Activated CD8-positive, alpha-beta T cell treated with anti-CD3 and anti-CD28 coated beads, Interleukin-2, amount 10 ng/mL, durations not matched to agents 7 days and 5 days (primary cell): Measurements from ENCODE around the gene ERC1. TPM values are rescaled to one million over a fixed set of nuclear protein-coding genes. Genes with fewer than 3 reads are reported as not detected.

Experiments used
- ATAC-seq: fragments of 150-1000 bp; cut with Tn5 transposase; one replicate; pipeline ENCODE4 v1.10.0; 2021; ENCODE audit warnings: moderate library complexity
- CTCF ChIA-PET: fragments of 350-600 bp; sonication (Branson Sonifier 250); formaldehyde crosslinking; loops from one replicate; lab custom pipeline; 2021; ENCODE audit warnings: antibody characterized with exemption; lab: Charles Lee
- POLR2A ChIA-PET: fragments of 350-600 bp; sonication (Branson Sonifier 250); formaldehyde crosslinking; loops from one replicate; lab custom pipeline; 2021; ENCODE audit warnings: antibody characterized with exemption; lab: Charles Lee
- DNase-seq: peaks from one replicate; pipeline ENCODE4 v3.0.0-alpha.2; 2020
- H3K27ac Mint-ChIP-seq: one replicate; pipeline ENCODE4 v1.8.0; 2021; ENCODE audit warnings: mild to moderate bottlenecking, mixed read lengths
- H3K27me3 Mint-ChIP-seq: one replicate; pipeline ENCODE4 v1.8.0; 2021; ENCODE audit warnings: low read depth, mixed read lengths
- H3K36me3 Mint-ChIP-seq: one replicate; pipeline ENCODE4 v1.8.0; 2021; ENCODE audit warnings: low read depth, mixed read lengths
- H3K4me1 Mint-ChIP-seq: one replicate; pipeline ENCODE4 v1.8.0; 2021; ENCODE audit warnings: low read depth, mixed read lengths
- H3K4me3 Mint-ChIP-seq: one replicate; pipeline ENCODE4 v1.8.0; 2021; ENCODE audit warnings: mild to moderate bottlenecking, mixed read lengths
- H3K9me3 Mint-ChIP-seq: one replicate; pipeline ENCODE4 v1.8.0; 2022; ENCODE audit warnings: mixed read lengths; ENCODE audit not compliant: insufficient read depth
- total RNA-seq, 2 experiments: library from RNA; stranded (reverse); gene quantifications; one replicate each; pipeline ENCODE4 v1.2.3, GENCODE V29; 2021

Gene ERC1
- total RNA-seq, 2 experiments from 2014 or later = 25.2 to 32.9 TPM

DNA sequence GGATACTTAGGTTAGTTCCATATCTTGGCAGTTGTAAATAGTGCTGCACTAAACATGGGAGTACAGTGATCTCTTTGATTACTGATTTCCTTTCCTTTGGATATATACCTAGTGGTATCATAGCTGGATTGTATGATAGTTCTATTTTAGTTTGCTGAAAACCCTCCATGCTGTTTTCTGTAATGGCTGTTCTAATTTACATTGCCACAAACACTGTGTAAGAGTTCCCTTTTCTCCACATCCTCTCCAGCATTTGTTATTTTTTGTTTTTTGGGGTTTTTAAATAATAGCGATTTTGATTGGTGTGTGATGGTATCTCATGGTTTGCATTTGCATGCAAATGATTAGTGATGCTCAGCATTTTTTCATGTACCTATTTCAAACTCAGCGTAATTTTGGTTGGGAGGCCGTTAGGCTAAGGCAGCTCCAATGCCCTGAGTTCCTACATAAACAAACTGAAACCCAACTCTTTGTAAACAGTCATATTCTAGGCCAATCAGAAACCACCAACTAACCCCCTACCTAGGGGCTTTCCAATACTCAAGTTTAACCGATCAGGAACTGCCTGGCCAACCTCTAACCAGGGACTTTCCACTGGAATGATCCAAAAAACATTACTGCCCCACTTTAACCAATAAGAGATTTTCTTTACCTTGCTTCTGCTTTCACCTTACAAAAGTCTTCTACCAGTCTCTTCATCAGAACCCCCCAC lies 431.7 kb downstream of the ERC1 start:
- H3K4me1 Mint-ChIP-seq = peaks cover 6% of the 10 kb centered on the region
- H3K4me3 Mint-ChIP-seq = no peak overlapping the region
- H3K9me3 Mint-ChIP-seq = no peaks in the 10 kb centered on the region
- DNase-seq (no peak), ATAC-seq (no peak)
- no peak overlapping the region for H3K27ac Mint-ChIP-seq
- H3K27me3 Mint-ChIP-seq = no peaks in the 10 kb centered on the region
- peaks cover 6% of the 10 kb centered on the region for H3K36me3 Mint-ChIP-seq
- POLR2A ChIA-PET = no interaction called here
- CTCF ChIA-PET = no interaction called here

DNA sequence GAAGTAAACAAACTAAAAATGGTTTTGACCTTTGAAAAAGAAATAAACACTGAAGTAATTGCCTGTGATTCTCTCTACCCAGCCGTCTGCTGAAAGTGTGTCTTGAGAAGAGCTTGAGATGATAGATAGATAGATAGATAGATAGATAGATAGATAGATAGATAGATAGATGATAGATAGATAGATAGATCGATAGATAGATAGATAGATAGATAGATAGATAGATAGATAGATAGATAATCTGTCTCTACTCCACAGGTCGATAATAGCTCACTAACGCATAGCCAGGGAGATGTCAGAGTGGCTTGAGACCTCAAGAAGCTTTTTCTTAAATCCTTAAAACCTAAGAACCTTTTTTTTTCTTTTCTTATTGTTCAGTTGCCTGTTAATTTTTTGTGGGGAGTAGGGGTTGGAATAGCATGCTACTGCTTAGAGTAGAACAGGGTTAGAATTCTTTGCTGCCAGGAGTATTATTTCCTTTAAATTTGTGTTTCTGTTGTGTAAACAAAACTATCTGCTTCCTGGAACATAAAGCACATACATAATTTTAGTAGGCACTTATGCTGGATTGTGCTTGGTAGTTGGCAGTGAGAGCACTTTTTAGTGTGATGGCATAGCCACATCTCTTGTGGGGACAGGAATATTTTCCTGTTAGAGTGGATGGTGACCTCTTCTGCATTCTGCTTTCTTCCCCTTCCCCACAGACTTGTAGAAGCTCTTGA lies 433.8 kb downstream of the ERC1 start:
- H3K9me3 Mint-ChIP-seq = no peaks in the 10 kb centered on the region
- peaks cover 6% of the 10 kb centered on the region for H3K4me1 Mint-ChIP-seq
- ATAC-seq = no peak
- ChIA-PET CTCF (interaction anchor here (1.8 kb wide), 1 partner anchor 17 kb away, joined by 4 read pairs; no protein-coding TSS in a partner anchor), POLR2A (interaction anchor here (0.7 kb wide), 1 partner anchor 266 kb away, joined by 3 read pairs; no protein-coding TSS in a partner anchor)
- H3K4me3 Mint-ChIP-seq = no peak overlapping the region
- no peak overlapping the region for H3K27ac Mint-ChIP-seq
- no peak for DNase-seq
- no peaks in the 10 kb centered on the region for H3K27me3 Mint-ChIP-seq
- H3K36me3 Mint-ChIP-seq = peaks cover 6% of the 10 kb centered on the region

DNA sequence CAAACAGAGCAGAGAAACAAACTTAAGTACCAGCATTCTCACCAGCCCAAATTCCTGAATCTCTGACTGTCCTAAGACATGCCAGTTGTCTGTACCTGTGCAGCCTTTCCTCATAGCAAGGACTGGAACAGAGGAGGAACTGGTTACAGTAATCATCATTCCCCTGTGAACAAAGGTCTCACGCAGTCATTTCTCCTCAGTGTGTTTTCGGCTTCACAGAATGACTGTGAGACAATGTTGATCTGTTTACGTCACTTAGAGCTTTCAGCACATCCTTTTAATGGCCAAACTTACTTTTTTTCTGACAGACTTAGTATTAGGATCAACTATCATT lies 434.3 kb downstream of the ERC1 start:
- peaks cover 6% of the 10 kb centered on the region for H3K4me1 Mint-ChIP-seq
- POLR2A ChIA-PET = interaction anchor here (0.7 kb wide), 1 partner anchor 266 kb away, joined by 3 read pairs; no protein-coding TSS in a partner anchor
- no peak for ATAC-seq
- no peak for DNase-seq
- no peak overlapping the region for H3K27ac Mint-ChIP-seq
- H3K9me3 Mint-ChIP-seq = no peaks in the 10 kb centered on the region
- peaks cover 6% of the 10 kb centered on the region for H3K36me3 Mint-ChIP-seq
- H3K4me3 Mint-ChIP-seq = no peak overlapping the region
- no peaks in the 10 kb centered on the region for H3K27me3 Mint-ChIP-seq
- CTCF ChIA-PET = interaction anchor here (1.3 to 1.8 kb wide), 2 partner anchors 17 to 158 kb away, joined by 4 read pairs; no protein-coding TSS in a partner anchor

GRCh38 chr12:1428671-1429070 lies 437.6 kb downstream of the ERC1 start:
- POLR2A ChIA-PET = no interaction called here
- Mint-ChIP-seq H3K27ac (no peak overlapping the region), H3K4me1 (no peaks in the 10 kb centered on the region), H3K4me3 (no peak overlapping the region), H3K27me3 (no peaks in the 10 kb centered on the region), H3K9me3 (no peaks in the 10 kb centered on the region), H3K36me3 (no peaks in the 10 kb centered on the region)
- CTCF ChIA-PET = interaction anchor here (0.8 to 1.0 kb wide), 2 partner anchors 16 to 17 kb away, joined by 3 read pairs; no protein-coding TSS in a partner anchor
- DNase-seq (no peak), ATAC-seq (no peak)

DNA sequence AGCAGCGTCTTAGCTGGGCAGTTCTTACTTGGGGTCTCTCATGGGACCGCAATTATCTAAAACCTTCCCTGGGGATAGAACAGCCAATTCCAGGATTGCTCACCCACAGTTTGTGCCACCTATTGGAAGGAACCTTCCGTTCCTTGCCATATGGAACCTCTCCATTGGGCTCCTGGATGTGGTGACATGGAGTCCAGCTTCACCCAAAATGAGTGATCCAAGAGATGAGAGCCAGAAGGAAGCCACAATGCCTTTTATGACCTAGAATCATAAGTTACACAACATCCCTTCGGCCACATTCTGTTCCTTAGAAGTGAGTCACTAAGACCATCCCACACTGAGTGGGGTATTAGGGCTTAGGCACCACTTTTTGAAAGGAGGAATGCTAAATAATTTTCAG lies 439.0 kb downstream of the ERC1 start:
- no peaks in the 10 kb centered on the region for H3K4me1 Mint-ChIP-seq

GRCh38 chr12:1434296-1434955 lies 443.4 kb downstream of the ERC1 start:
- Mint-ChIP-seq H3K4me3 (no peak overlapping the region), H3K36me3 (no peaks in the 10 kb centered on the region), H3K9me3 (no peaks in the 10 kb centered on the region), H3K4me1 (no peaks in the 10 kb centered on the region), H3K27me3 (no peaks in the 10 kb centered on the region), H3K27ac (no peak overlapping the region)
- DNase-seq = no peak
- POLR2A ChIA-PET = no interaction called here
- no peak for ATAC-seq
- CTCF ChIA-PET = interaction anchor here (1.2 kb wide), 1 partner anchor 316 kb away, joined by 5 read pairs; no protein-coding TSS in a partner anchor

More for the DNA sequence above, 439.0 kb downstream of the ERC1 start:
- H3K4me3 Mint-ChIP-seq = no peak overlapping the region
- no peaks in the 10 kb centered on the region for H3K36me3 Mint-ChIP-seq
- no peak for ATAC-seq
- H3K9me3 Mint-ChIP-seq = no peaks in the 10 kb centered on the region
- ChIA-PET POLR2A (no interaction called here), CTCF (no interaction called here)
- no peak overlapping the region for H3K27ac Mint-ChIP-seq
- DNase-seq = no peak
- H3K27me3 Mint-ChIP-seq = no peaks in the 10 kb centered on the region

- ATAC-seq (no peak), DNase-seq (no peak)
- H3K4me3 Mint-ChIP-seq = no peak overlapping the region
- H3K9me3 Mint-ChIP-seq = no peaks in the 10 kb centered on the region
- CTCF ChIA-PET = interaction anchor here (0.6 to 1.2 kb wide), 2 partner anchors 35 to 317 kb away, joined by 3 to 5 read pairs; no protein-coding TSS in a partner anchor
- H3K27me3 Mint-ChIP-seq = no peaks in the 10 kb centered on the region
- H3K4me1 Mint-ChIP-seq = no peaks in the 10 kb centered on the region
- H3K36me3 Mint-ChIP-seq = no peaks in the 10 kb centered on the region
- H3K27ac Mint-ChIP-seq = no peak overlapping the region
- POLR2A ChIA-PET = no interaction called here
These were observed 444.0 kb downstream of the ERC1 start for GRCh38 chr12:1435044-1435443.

DNA sequence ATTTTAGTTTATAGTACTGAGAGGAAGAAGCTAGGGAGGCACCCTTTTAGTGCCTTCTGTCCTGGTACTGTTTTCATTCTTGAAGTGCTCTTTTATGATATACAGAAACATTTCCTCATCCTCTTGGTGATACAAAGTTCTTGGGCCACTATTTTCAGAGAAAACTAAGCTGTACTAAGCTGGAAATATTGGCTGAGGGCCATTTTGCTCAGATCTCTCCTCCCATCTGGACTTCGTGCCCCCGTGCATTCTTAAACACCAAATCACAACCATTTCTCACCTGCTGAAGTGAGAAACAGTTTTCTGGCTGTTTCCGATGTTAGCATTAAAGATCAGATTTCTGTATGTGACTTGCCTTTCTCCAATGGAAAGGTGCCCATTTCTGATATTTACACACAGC lies 444.4 kb downstream of the ERC1 start:
- H3K4me3 Mint-ChIP-seq = no peak overlapping the region
- ChIA-PET CTCF (interaction anchor here (0.6 to 1.2 kb wide), 2 partner anchors 35 to 317 kb away, joined by 3 to 5 read pairs; no protein-coding TSS in a partner anchor), POLR2A (no interaction called here)
- H3K27ac Mint-ChIP-seq = no peak overlapping the region
- H3K4me1 Mint-ChIP-seq = no peaks in the 10 kb centered on the region
- DNase-seq (no peak), ATAC-seq (no peak)
- H3K27me3 Mint-ChIP-seq = no peaks in the 10 kb centered on the region
- no peaks in the 10 kb centered on the region for H3K36me3 Mint-ChIP-seq
- no peaks in the 10 kb centered on the region for H3K9me3 Mint-ChIP-seq

DNA sequence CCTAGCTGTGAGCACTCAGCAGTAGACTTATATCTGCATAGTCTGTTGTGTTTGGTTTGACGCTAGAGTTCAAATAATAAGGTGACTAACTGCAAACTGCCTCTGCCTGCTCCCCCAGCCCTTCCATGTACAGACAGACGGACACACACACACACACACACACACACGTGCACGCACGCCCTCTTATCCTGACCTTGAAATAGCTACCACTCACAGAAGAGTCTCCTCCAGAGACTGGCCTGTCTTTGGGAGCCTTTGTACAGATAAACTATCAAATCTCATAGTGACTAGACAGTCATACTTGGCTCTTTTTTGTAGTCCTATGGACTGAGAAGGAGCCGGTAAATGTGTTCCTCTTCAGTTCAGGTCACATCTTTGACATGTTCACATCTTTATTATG lies 445.0 kb downstream of the ERC1 start:
- Mint-ChIP-seq H3K4me1 (no peaks in the 10 kb centered on the region), H3K9me3 (no peaks in the 10 kb centered on the region), H3K4me3 (no peak overlapping the region), H3K27me3 (no peaks in the 10 kb centered on the region), H3K36me3 (no peaks in the 10 kb centered on the region), H3K27ac (no peak overlapping the region)
- CTCF ChIA-PET = no interaction called here
- ATAC-seq (no peak), DNase-seq (no peak)
- POLR2A ChIA-PET = no interaction called here

GRCh38 chr12:1436981-1437380 lies 446.0 kb downstream of the ERC1 start:
- Mint-ChIP-seq H3K27me3 (no peaks in the 10 kb centered on the region), H3K36me3 (no peaks in the 10 kb centered on the region), H3K4me1 (no peaks in the 10 kb centered on the region), H3K4me3 (no peak overlapping the region), H3K27ac (no peak overlapping the region), H3K9me3 (no peaks in the 10 kb centered on the region)
- no peak for DNase-seq
- CTCF ChIA-PET = interaction anchor here (1.6 kb wide), 1 partner anchor 319 kb away, joined by 5 read pairs; no protein-coding TSS in a partner anchor
- POLR2A ChIA-PET = no interaction called here
- no peak for ATAC-seq

- Mint-ChIP-seq H3K27ac (no peak overlapping the region), H3K27me3 (no peaks in the 10 kb centered on the region), H3K4me3 (no peak overlapping the region), H3K4me1 (no peaks in the 10 kb centered on the region), H3K9me3 (no peaks in the 10 kb centered on the region), H3K36me3 (no peaks in the 10 kb centered on the region)
- DNase-seq = no peak
- POLR2A ChIA-PET = no interaction called here
- ATAC-seq = no peak
- CTCF ChIA-PET = no interaction called here
These were observed 448.2 kb downstream of the ERC1 start for GRCh38 chr12:1439201-1439600.
